ENCODE data around the gene SFRP2.

The SFRP2 gene

GRCh38 chr4:153773236-153773690 lies 15.6 kb downstream of the SFRP2 start:
- Mint-ChIP-seq H3K27me3 (ENCODE audit: low read depth) (peaks cover 45% of the 10 kb centered on the region), H3K9me3 (peaks cover 1% of the 10 kb centered on the region), H3K4me3 (no peak overlapping the region), H3K27ac (no peak overlapping the region), H3K36me3 (ENCODE audit: low read depth) (no peaks in the 10 kb centered on the region), H3K4me1 (ENCODE audit: low read depth) (no peaks in the 10 kb centered on the region)

GRCh38 chr4:153771046-153771445 lies 17.8 kb downstream of the SFRP2 start:
- H3K27ac Mint-ChIP-seq: no peak overlapping the region
- H3K27me3 Mint-ChIP-seq (ENCODE audit: low read depth): peaks cover 36% of the 10 kb centered on the region
- no peaks in the 10 kb centered on the region for H3K4me1 Mint-ChIP-seq (ENCODE audit: low read depth)
- no peaks in the 10 kb centered on the region for H3K9me3 Mint-ChIP-seq
- no peaks in the 10 kb centered on the region for H3K36me3 Mint-ChIP-seq (ENCODE audit: low read depth)
- H3K4me3 Mint-ChIP-seq: no peak overlapping the region

GRCh38 chr4:153766758-153767157 lies 22.1 kb downstream of the SFRP2 start:
- no peak overlapping the region for H3K27ac Mint-ChIP-seq
- H3K4me1 Mint-ChIP-seq (ENCODE audit: low read depth): peaks cover 1% of the 10 kb centered on the region
- H3K4me3 Mint-ChIP-seq: no peak overlapping the region
- peaks cover 31% of the 10 kb centered on the region for H3K27me3 Mint-ChIP-seq (ENCODE audit: low read depth)
- H3K9me3 Mint-ChIP-seq: no peaks in the 10 kb centered on the region
- H3K36me3 Mint-ChIP-seq (ENCODE audit: low read depth): no peaks in the 10 kb centered on the region

GRCh38 chr4:153765894-153766293 lies 23.0 kb downstream of the SFRP2 start:
- Mint-ChIP-seq H3K36me3 (ENCODE audit: low read depth) (no peaks in the 10 kb centered on the region), H3K4me3 (no peak overlapping the region), H3K27me3 (ENCODE audit: low read depth) (peaks cover 33% of the 10 kb centered on the region), H3K27ac (no peak overlapping the region), H3K9me3 (no peaks in the 10 kb centered on the region), H3K4me1 (ENCODE audit: low read depth) (peaks cover 1% of the 10 kb centered on the region)

GRCh38 chr4:153764601-153765368 lies 24.1 kb downstream of the SFRP2 start:
- no peak overlapping the region for H3K4me3 Mint-ChIP-seq
- no peaks in the 10 kb centered on the region for H3K36me3 Mint-ChIP-seq (ENCODE audit: low read depth)
- peaks cover 29% of the 10 kb centered on the region for H3K27me3 Mint-ChIP-seq (ENCODE audit: low read depth)
- peaks cover 1% of the 10 kb centered on the region for H3K4me1 Mint-ChIP-seq (ENCODE audit: low read depth)
- no peaks in the 10 kb centered on the region for H3K9me3 Mint-ChIP-seq
- no peak overlapping the region for H3K27ac Mint-ChIP-seq

- H3K36me3 Mint-ChIP-seq (ENCODE audit: low read depth): peaks cover 2% of the 10 kb centered on the region
- H3K4me1 Mint-ChIP-seq (ENCODE audit: low read depth): peaks cover 5% of the 10 kb centered on the region
- no peak overlapping the region for H3K4me3 Mint-ChIP-seq
- H3K27me3 Mint-ChIP-seq (ENCODE audit: low read depth): peaks cover 37% of the 10 kb centered on the region
- no peak overlapping the region for H3K27ac Mint-ChIP-seq
- H3K9me3 Mint-ChIP-seq: no peaks in the 10 kb centered on the region
Observed at GRCh38 chr4:153763404-153763803, 25.5 kb downstream of the SFRP2 start.

- peaks cover 2% of the 10 kb centered on the region for H3K36me3 Mint-ChIP-seq (ENCODE audit: low read depth)
- H3K27me3 Mint-ChIP-seq (ENCODE audit: low read depth): peaks cover 63% of the 10 kb centered on the region
- peaks cover 5% of the 10 kb centered on the region for H3K4me1 Mint-ChIP-seq (ENCODE audit: low read depth)
- no peaks in the 10 kb centered on the region for H3K9me3 Mint-ChIP-seq
- no peak within 1 kb of the TSS for H3K27ac Mint-ChIP-seq
- H3K4me3 Mint-ChIP-seq: peak within 1 kb of the TSS; percentile 48
Observed at GRCh38 chr4:153759407-153760316, 29.2 kb downstream of the SFRP2 start, which contains the start of gene RNF175. Gene RNF175 (minus strand): TSS chr4:153760024. CDS start chr4:153759862, 162 bp downstream.

- H3K9me3 Mint-ChIP-seq: no peaks in the 10 kb centered on the region
- no peak overlapping the region for H3K27ac Mint-ChIP-seq
- peaks cover 5% of the 10 kb centered on the region for H3K4me1 Mint-ChIP-seq (ENCODE audit: low read depth)
- peaks cover 63% of the 10 kb centered on the region for H3K27me3 Mint-ChIP-seq (ENCODE audit: low read depth)
- H3K4me3 Mint-ChIP-seq: peak overlapping the region; percentile 13
- peaks cover 2% of the 10 kb centered on the region for H3K36me3 Mint-ChIP-seq (ENCODE audit: low read depth)
Observed at GRCh38 chr4:153758688-153759406, 30.0 kb downstream of the SFRP2 start.

GRCh38 chr4:153758136-153758535 lies 30.7 kb downstream of the SFRP2 start:
- H3K36me3 Mint-ChIP-seq (ENCODE audit: low read depth): peaks cover 2% of the 10 kb centered on the region
- peaks cover 4% of the 10 kb centered on the region for H3K4me1 Mint-ChIP-seq (ENCODE audit: low read depth)
- H3K4me3 Mint-ChIP-seq: no peak overlapping the region
- H3K9me3 Mint-ChIP-seq: no peaks in the 10 kb centered on the region
- H3K27ac Mint-ChIP-seq: no peak overlapping the region
- H3K27me3 Mint-ChIP-seq (ENCODE audit: low read depth): peaks cover 57% of the 10 kb centered on the region

GRCh38 chr4:153757407-153757806 lies 31.5 kb downstream of the SFRP2 start:
- H3K36me3 Mint-ChIP-seq (ENCODE audit: low read depth): peaks cover 2% of the 10 kb centered on the region
- H3K27me3 Mint-ChIP-seq (ENCODE audit: low read depth): peaks cover 52% of the 10 kb centered on the region
- no peak overlapping the region for H3K4me3 Mint-ChIP-seq
- no peak overlapping the region for H3K27ac Mint-ChIP-seq
- no peaks in the 10 kb centered on the region for H3K9me3 Mint-ChIP-seq
- peaks cover 4% of the 10 kb centered on the region for H3K4me1 Mint-ChIP-seq (ENCODE audit: low read depth)

- Mint-ChIP-seq H3K4me1 (ENCODE audit: low read depth) (peaks cover 4% of the 10 kb centered on the region), H3K9me3 (no peaks in the 10 kb centered on the region), H3K36me3 (ENCODE audit: low read depth) (peaks cover 2% of the 10 kb centered on the region), H3K4me3 (no peak overlapping the region), H3K27me3 (ENCODE audit: low read depth) (peaks cover 44% of the 10 kb centered on the region), H3K27ac (no peak overlapping the region)
Observed at GRCh38 chr4:153755186-153755585, 33.7 kb downstream of the SFRP2 start.

GRCh38 chr4:153750197-153750817 lies 38.6 kb downstream of the SFRP2 start:
- no peak overlapping the region for H3K4me3 Mint-ChIP-seq
- H3K4me1 Mint-ChIP-seq (ENCODE audit: low read depth): peaks cover 3% of the 10 kb centered on the region
- no peaks in the 10 kb centered on the region for H3K36me3 Mint-ChIP-seq (ENCODE audit: low read depth)
- H3K27me3 Mint-ChIP-seq (ENCODE audit: low read depth): peaks cover 19% of the 10 kb centered on the region
- H3K27ac Mint-ChIP-seq: no peak overlapping the region
- H3K9me3 Mint-ChIP-seq: no peaks in the 10 kb centered on the region

- Mint-ChIP-seq H3K9me3 (no peaks in the 10 kb centered on the region), H3K4me1 (ENCODE audit: low read depth) (peaks cover 3% of the 10 kb centered on the region), H3K27me3 (ENCODE audit: low read depth) (peaks cover 15% of the 10 kb centered on the region), H3K27ac (no peak overlapping the region), H3K4me3 (no peak overlapping the region), H3K36me3 (ENCODE audit: low read depth) (no peaks in the 10 kb centered on the region)
Observed at GRCh38 chr4:153748378-153748777, 40.5 kb downstream of the SFRP2 start.

GRCh38 chr4:153747406-153747955 lies 41.4 kb downstream of the SFRP2 start:
- no peak overlapping the region for H3K4me3 Mint-ChIP-seq
- peaks cover 3% of the 10 kb centered on the region for H3K4me1 Mint-ChIP-seq (ENCODE audit: low read depth)
- no peaks in the 10 kb centered on the region for H3K36me3 Mint-ChIP-seq (ENCODE audit: low read depth)
- no peak overlapping the region for H3K27ac Mint-ChIP-seq
- peaks cover 15% of the 10 kb centered on the region for H3K27me3 Mint-ChIP-seq (ENCODE audit: low read depth)
- no peaks in the 10 kb centered on the region for H3K9me3 Mint-ChIP-seq
